IMR-90 (cell line): ENCODE results near the gene HCK. TPM values are rescaled to one million over a fixed set of nuclear protein-coding genes. Genes with fewer than 3 reads are reported as not detected.

Experiments used
- ATAC-seq: fragments of 200-7000 bp; cut with Tn5 transposase; 2 replicates; pipeline ENCODE4 v1.9.1; 2020; ENCODE audit warnings: low read depth, mild to moderate bottlenecking, moderate library complexity
- BruUV-seq: library from RNA; stranded (reverse); fragments of 400-500 nt; replicated peaks from 2 replicates; lab custom pipeline; 2021; lab: Mats Ljungman, UMichigan
- CTCF ChIA-PET: fragments of 300-600 bp; formaldehyde crosslinking; extraction: SDS; loops from one replicate; lab custom pipeline; 2021; ENCODE audit warnings: antibody characterized with exemption; lab: Yijun Ruan, JAX
- POLR2A ChIA-PET: fragments of 300-600 bp; sonication (Branson Sonifier 250); formaldehyde crosslinking; loops from one replicate; lab custom pipeline; 2022; ENCODE audit warnings: antibody characterized with exemption; ENCODE audit not compliant: unreplicated experiment; lab: Charles Lee
- DNase-seq: peaks from one replicate; pipeline ENCODE4 v3.0.0; 2013
- H2AFZ ChIP-seq: replicated peaks from 2 replicates; pipeline ENCODE3; 2013; ENCODE audit warnings: low read length, mild to moderate bottlenecking; ENCODE audit not compliant: poor library complexity
- H2AK5ac ChIP-seq: 2 replicates; pipeline ENCODE4 v1.6.1; 2013; ENCODE audit warnings: low read depth, low read length, inconsistent platforms
- H2AK9ac ChIP-seq: replicated peaks from 2 replicates; pipeline ENCODE3; 2013; ENCODE audit warnings: mild to moderate bottlenecking, low read depth, low read length, moderate library complexity; ENCODE audit not compliant: poor library complexity
- H2BK120ac ChIP-seq: 2 replicates; pipeline ENCODE4 v1.6.1; 2013; ENCODE audit warnings: low read depth, low read length, inconsistent platforms
- H2BK15ac ChIP-seq: 3 replicates; pipeline ENCODE4 v1.6.1; 2013; ENCODE audit warnings: low read depth, low read length, inconsistent platforms
- H2BK20ac ChIP-seq: 2 replicates; pipeline ENCODE4 v1.6.1; 2013; ENCODE audit warnings: low read depth, mild to moderate bottlenecking, inconsistent platforms, low read length, moderate library complexity
- H2BK5ac ChIP-seq: 2 replicates; pipeline ENCODE4 v1.6.1; 2013; ENCODE audit warnings: mild to moderate bottlenecking, low read depth, low read length, inconsistent platforms; ENCODE audit not compliant: poor library complexity, severe bottlenecking
- H3K14ac ChIP-seq: replicated peaks from 2 replicates; pipeline ENCODE4 v1.6.1; 2013; ENCODE audit warnings: low read depth, low read length, inconsistent platforms
- H3K18ac ChIP-seq: 2 replicates; pipeline ENCODE4 v1.6.1; 2013; ENCODE audit warnings: low read depth, low read length, control low read depth
- H3K23ac ChIP-seq: 2 replicates; pipeline ENCODE4 v1.6.1; 2013; ENCODE audit warnings: low read depth, low read length, inconsistent platforms
- H3K27ac ChIP-seq: 2 replicates; pipeline ENCODE4 v1.5.1; 2013; ENCODE audit warnings: mild to moderate bottlenecking, control low read depth, low read length; ENCODE audit not compliant: insufficient read depth
- H3K27me3 ChIP-seq: 2 replicates; pipeline ENCODE4 v1.6.1; 2013; ENCODE audit warnings: low read length; ENCODE audit not compliant: control insufficient read depth, insufficient read depth
- H3K36me3 ChIP-seq: 2 replicates; pipeline ENCODE4 v1.6.1; 2013; ENCODE audit warnings: low read length, mixed read lengths; ENCODE audit not compliant: control insufficient read depth, insufficient read depth
- H3K4ac ChIP-seq: 2 replicates; pipeline ENCODE4 v1.6.1; 2013; ENCODE audit warnings: low read depth, low read length, inconsistent platforms
- H3K4me1 ChIP-seq: 2 replicates; pipeline ENCODE4 v1.6.1; 2013; ENCODE audit warnings: low read length, mixed read lengths; ENCODE audit not compliant: control insufficient read depth, insufficient read depth
- H3K4me2 ChIP-seq: 2 replicates; pipeline ENCODE4 v1.6.1; 2013; ENCODE audit warnings: low read depth, mild to moderate bottlenecking, control low read depth, low read length, moderate library complexity
- H3K4me3 ChIP-seq: 2 replicates; pipeline ENCODE4 v1.5.1; 2013; ENCODE audit warnings: low read depth, mild to moderate bottlenecking, control low read depth, low read length, moderate library complexity; ENCODE audit not compliant: insufficient read depth
- H3K56ac ChIP-seq: 2 replicates; pipeline ENCODE4 v1.6.1; 2013; ENCODE audit warnings: low read length, inconsistent platforms; ENCODE audit not compliant: insufficient read depth; ENCODE audit errors: extremely low read depth
- H3K79me1 ChIP-seq, 2 experiments: 2 replicates each; pipeline ENCODE4 v1.6.1; 2013; ENCODE audit warnings: low read length in 2 of 2, inconsistent platforms in 1 of 2, low read depth in 1 of 2
- H3K9ac ChIP-seq: 2 replicates; pipeline ENCODE4 v1.6.1; 2013; ENCODE audit warnings: low read depth, low read length, control low read depth
- H3K9me1 ChIP-seq: 2 replicates; pipeline ENCODE4 v1.6.1; 2013; ENCODE audit warnings: low read length, inconsistent platforms; ENCODE audit not compliant: insufficient read depth
- H3K9me3 ChIP-seq: 2 replicates; pipeline ENCODE4 v1.6.1; 2013; ENCODE audit warnings: low read length; ENCODE audit not compliant: control insufficient read depth, insufficient read depth
- H4K20me1 ChIP-seq: 2 replicates; pipeline ENCODE4 v1.6.1; 2013; ENCODE audit warnings: low read length, inconsistent platforms; ENCODE audit not compliant: insufficient read depth
- H4K5ac ChIP-seq: 2 replicates; pipeline ENCODE4 v1.6.1; 2013; ENCODE audit warnings: mild to moderate bottlenecking, low read depth, low read length, control low read depth
- H4K8ac ChIP-seq, 2 experiments: 2 replicates each; pipeline ENCODE4 v1.6.1; 2013; ENCODE audit warnings: low read depth in 2 of 2, low read length in 2 of 2, control low read depth in 1 of 2, inconsistent platforms in 1 of 2
- H4K91ac ChIP-seq: 2 replicates; pipeline ENCODE4 v1.6.1; 2013; ENCODE audit warnings: low read depth, low read length, inconsistent platforms; ENCODE audit not compliant: insufficient read depth
- CHD1 ChIP-seq: IDR thresholded peaks from 2 replicates; pipeline ENCODE4 v1.6.1; 2012; ENCODE audit warnings: low read depth, low read length, improper control_type of control experiment
- NFE2L2 ChIP-seq: fragments of 150-350 bp; IDR thresholded peaks from 2 replicates; pipeline ENCODE4 v1.6.1; 2016; ENCODE audit warnings: low read depth, mild to moderate bottlenecking, low read length
- WGBS, 2 experiments: methylation state at CpG; one replicate each; pipeline versions ENCODE4 v1.1.5 to v1.1.7; 2013; ENCODE audit warnings: missing lambda C conversion rate in 2 of 2; ENCODE audit not compliant: insufficient read length in 1 of 2; ENCODE audit errors: extremely low coverage in 2 of 2; 5-methylcytosine and 5-hydroxymethylcytosine counted together
- dilution Hi-C: fragments of 300-500 bp; cut with HindIII; formaldehyde crosslinking; loops from one replicate; pipeline ENCODE4 v1.14.3; 2018; ENCODE audit warnings: low sequenced_read_pairs; ENCODE audit not compliant: unreplicated experiment
- in situ Hi-C: fragments of 300-500 bp; cut with MboI; formaldehyde crosslinking; loops from 3 replicates; pipeline ENCODE4 v1.14.3; 2019; ENCODE audit warnings: low sequenced_read_pairs, inconsistent platforms, mixed read lengths
- intact Hi-C: fragments of 100-400 bp; cut with micrococcal nuclease; formaldehyde crosslinking; loops from 2 replicates; pipeline ENCODE4 v1.10.0; 2022
- polyA plus RNA-seq, 3 experiments: library from polyadenylated mRNA; depleted of rRNA; stranded (reverse); fragments of >200 nt; gene quantifications; 2 replicates each; pipeline ENCODE4 v1.2.3, GENCODE V29; 2012; ENCODE audit warnings: low replicate concordance in 1 of 3
- total RNA-seq: library from RNA; depleted of rRNA; stranded (reverse); fragments of >200 nt; gene quantifications from 2 replicates; pipeline ENCODE4 v1.2.3, GENCODE V29; 2012
- TF ChIP-seq, protein P1 (sequence below): fragments of 150-350 bp; IDR thresholded peaks from 2 replicates; pipeline ENCODE4 v1.6.1; 2016; ENCODE audit warnings: low read depth, mild to moderate bottlenecking, low read length, moderate library complexity, borderline replicate concordance

Gene HCK
- total and polyA plus RNA-seq, 2 of the 4 experiments (the other 2 are of a cell fraction), result not detected

DNA sequence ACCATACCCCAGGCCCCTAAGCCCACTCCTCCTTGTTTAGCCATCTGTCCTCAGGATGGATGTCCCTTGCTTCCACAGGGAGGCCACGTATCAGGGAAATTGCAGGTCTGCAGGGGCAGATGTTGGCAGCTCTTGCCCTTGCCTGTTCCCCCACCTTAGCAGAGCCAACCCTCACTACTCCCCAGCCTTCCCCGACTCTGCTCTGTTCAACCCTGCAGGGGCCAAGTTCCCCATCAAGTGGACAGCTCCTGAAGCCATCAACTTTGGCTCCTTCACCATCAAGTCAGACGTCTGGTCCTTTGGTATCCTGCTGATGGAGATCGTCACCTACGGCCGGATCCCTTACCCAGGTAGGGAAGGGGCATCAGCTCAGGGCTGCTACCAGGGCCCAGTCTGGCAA lies 46.7 kb downstream of the HCK start:
- no peak overlapping the region for H3K27ac ChIP-seq
- no peak overlapping the region for H2AK9ac ChIP-seq
- no peak overlapping the region for H3K4me2 ChIP-seq
- H3K9me3 ChIP-seq, result peaks cover 1% of the 10 kb centered on the region; the same call in 1 of the 2 replicates
- no peak overlapping the region for H3K23ac ChIP-seq
- ATAC-seq (no peak), DNase-seq (no peak)
- H4K91ac ChIP-seq, result no peak overlapping the region
- no peaks in the 10 kb centered on the region for H3K4me1 ChIP-seq
- H2AFZ ChIP-seq, result no peak overlapping the region
- no peaks in the 10 kb centered on the region for H4K20me1 ChIP-seq
- in situ Hi-C loops, result no loop called here
- ChIA-PET CTCF (no interaction called here), POLR2A (no interaction called here)
- no peaks in the 10 kb centered on the region for H3K36me3 ChIP-seq
- no peak overlapping the region for H2AK5ac ChIP-seq
- BruUV-seq, result no TSS peak
- H4K5ac ChIP-seq, result no peak overlapping the region
- TF ChIP-seq, protein P1, sequence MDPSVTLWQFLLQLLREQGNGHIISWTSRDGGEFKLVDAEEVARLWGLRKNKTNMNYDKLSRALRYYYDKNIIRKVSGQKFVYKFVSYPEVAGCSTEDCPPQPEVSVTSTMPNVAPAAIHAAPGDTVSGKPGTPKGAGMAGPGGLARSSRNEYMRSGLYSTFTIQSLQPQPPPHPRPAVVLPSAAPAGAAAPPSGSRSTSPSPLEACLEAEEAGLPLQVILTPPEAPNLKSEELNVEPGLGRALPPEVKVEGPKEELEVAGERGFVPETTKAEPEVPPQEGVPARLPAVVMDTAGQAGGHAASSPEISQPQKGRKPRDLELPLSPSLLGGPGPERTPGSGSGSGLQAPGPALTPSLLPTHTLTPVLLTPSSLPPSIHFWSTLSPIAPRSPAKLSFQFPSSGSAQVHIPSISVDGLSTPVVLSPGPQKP, result no peak
- TF ChIP-seq NFE2L2 (no peak), CHD1 (no peak)
- intact Hi-C loops, result no loop called here
- H2BK120ac ChIP-seq, result no peak overlapping the region
- no peaks in the 10 kb centered on the region for H3K9me1 ChIP-seq
- H3K79me1 ChIP-seq, result no peaks in the 10 kb centered on the region
- H2BK5ac ChIP-seq, result no peak overlapping the region
- 33% methylated on average over 1 of the region's 6 CpGs; no CpG with 5 or more reads in 1 of the 2 experiments for WGBS, 2 experiments
- dilution Hi-C loops, result no loop called here
- no peak overlapping the region for H3K18ac ChIP-seq
- H3K56ac ChIP-seq, result no peak overlapping the region
- no peak overlapping the region for H2BK20ac ChIP-seq
- H3K14ac ChIP-seq, result no peak overlapping the region
- no peak overlapping the region for H2BK15ac ChIP-seq
- no peak overlapping the region for H3K4me3 ChIP-seq
- peaks cover 42% of the 10 kb centered on the region for H3K27me3 ChIP-seq
- no peak overlapping the region for H3K4ac ChIP-seq
- H3K9ac ChIP-seq, result no peak overlapping the region
- no peak overlapping the region for H4K8ac ChIP-seq
